SH-SY5Y (cell line): ENCODE data around the gene ANTKMT.

ENCODE experiments used
- GATA2 ChIP-seq: IDR thresholded peaks from 2 replicates; pipeline ENCODE4 v1.6.1; 2011; ENCODE audit warnings: mild to moderate bottlenecking, low read depth, low read length
- GATA3 ChIP-seq: IDR thresholded peaks from 2 replicates; pipeline ENCODE4 v1.6.1; 2011; ENCODE audit warnings: low read depth, mild to moderate bottlenecking, low read length, moderate library complexity

DNA sequence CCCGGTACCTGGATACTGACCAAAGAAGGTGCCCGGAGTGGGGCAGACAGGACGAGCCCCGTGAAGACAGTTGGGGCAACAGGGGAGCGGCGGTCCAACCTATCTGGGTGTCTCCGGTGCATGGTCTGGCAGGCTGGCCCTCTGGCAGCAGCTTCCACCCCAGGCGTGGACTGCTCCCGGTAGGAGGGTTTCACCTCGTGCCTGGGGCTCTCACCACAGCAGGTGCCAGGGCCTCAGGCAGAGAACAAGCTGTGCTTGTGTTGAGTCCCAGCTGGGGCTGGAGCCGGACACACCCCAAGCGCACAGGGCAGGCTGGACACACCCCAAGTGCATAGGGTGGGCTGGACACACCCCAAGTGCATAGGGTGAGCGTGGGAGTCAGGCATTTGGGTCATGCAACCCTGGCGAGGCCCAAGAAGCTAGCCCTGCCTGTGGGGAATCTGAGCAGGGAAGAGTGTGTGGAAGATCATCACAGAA is 13.8 kb upstream of the ANTKMT start:
- TF ChIP-seq GATA2 (no peak), GATA3 (no peak)
